HepG2 (cell line): Measurements from ENCODE around the gene RABGGTA. TPM values are rescaled to one million over a fixed set of nuclear protein-coding genes. Genes with fewer than 3 reads are reported as not detected.

Source experiments
- ATAC-seq: fragments of 200-7000 bp; cut with Tn5 transposase; 3 replicates; pipeline ENCODE4 v1.9.1; 2020; ENCODE audit warnings: mild to moderate bottlenecking, moderate library complexity
- BruUV-seq: library from RNA; stranded (reverse); fragments of 400-500 nt; replicated peaks from 2 replicates; lab custom pipeline; 2021; lab: Mats Ljungman, UMichigan
- CTCF ChIA-PET: fragments of 300-600 bp; formaldehyde crosslinking; extraction: SDS; loops from one replicate; lab custom pipeline; 2021; ENCODE audit warnings: low total read pairs, inconsistent platforms, low intra/inter-chr PET ratio; lab: Yijun Ruan, JAX
- POLR2A ChIA-PET: fragments of 350-600 bp; sonication (Branson Sonifier 250); formaldehyde crosslinking; loops from one replicate; lab custom pipeline; 2020; ENCODE audit warnings: antibody characterized with exemption, inconsistent platforms; lab: Yijun Ruan, JAX
- DNase-seq: peaks from one replicate; pipeline ENCODE4 v3.0.0-alpha.2; 2015; ENCODE audit warnings: low spot score
- FAIRE-seq: peaks from 3 replicates; lab custom pipeline; 2011; peaks lifted over from hg19 to GRCh38; lab: Jason Lieb, UNC
- H2AFZ ChIP-seq: one replicate; pipeline ENCODE4 v1.6.1; 2011; ENCODE audit warnings: low read length, inconsistent platforms
- H3K27ac ChIP-seq: fragments of 300-600 bp; 3 replicates; pipeline ENCODE4 v1.8.0; 2011; ENCODE audit warnings: mixed run types, mild to moderate bottlenecking, mixed read lengths, low read length, inconsistent platforms; ENCODE audit not compliant: insufficient read depth; ENCODE audit errors: extremely low read length
- H3K27me3 ChIP-seq, 2 experiments: fragments of 200-600 bp in 1 of 2; 2 replicates in 1 of 2; 3 replicates in 1 of 2; pipeline versions ENCODE4 v1.6.0 to v1.8.0; 2011; ENCODE audit warnings: low read length in 2 of 2, mild to moderate bottlenecking in 2 of 2, moderate library complexity in 2 of 2, inconsistent platforms in 1 of 2; ENCODE audit not compliant: insufficient read depth in 2 of 2, control insufficient read depth in 1 of 2
- H3K36me3 ChIP-seq, 2 experiments: fragments of 200-600 bp in 1 of 2; replicated peaks in 1 of 2; 2 replicates in 1 of 2; 3 replicates in 1 of 2; pipeline versions ENCODE4 v1.5.1 to v1.8.0; 2011; ENCODE audit warnings: low read length in 2 of 2, inconsistent platforms in 1 of 2; ENCODE audit not compliant: insufficient read depth in 2 of 2, control insufficient read depth in 1 of 2
- H3K4me1 ChIP-seq: 2 replicates; pipeline ENCODE4 v1.5.1; 2012; ENCODE audit warnings: low read length, inconsistent platforms; ENCODE audit not compliant: insufficient read depth
- H3K4me2 ChIP-seq: 2 replicates; pipeline ENCODE4 v1.6.0; 2011; ENCODE audit warnings: low read depth, low read length, inconsistent platforms
- H3K4me3 ChIP-seq, 3 experiments: fragments of 200-600 bp in 1 of 3; sonication (generic), shearing (Covaris generic) in 1 of 3; replicated peaks in 1 of 3; 2 replicates each; pipeline ENCODE4 v1.5.1; 2011 to 2016; ENCODE audit warnings: low read length in 3 of 3, inconsistent platforms in 2 of 3, low read depth in 2 of 3, mild to moderate bottlenecking in 2 of 3, control low read depth in 1 of 3, mixed read lengths in 1 of 3; ENCODE audit not compliant: insufficient read depth in 1 of 3
- H3K79me2 ChIP-seq: one replicate; pipeline ENCODE4 v1.6.1; 2011; ENCODE audit warnings: low read length, inconsistent platforms; ENCODE audit not compliant: insufficient read depth
- H3K9ac ChIP-seq: 2 replicates; pipeline ENCODE4 v1.6.0; 2011; ENCODE audit warnings: mild to moderate bottlenecking, low read depth, low read length, inconsistent platforms; ENCODE audit not compliant: insufficient read depth
- H3K9me3 ChIP-seq: 2 replicates; pipeline ENCODE4 v1.5.1; 2012; ENCODE audit warnings: mild to moderate bottlenecking, low read length
- H4K20me1 ChIP-seq: 2 replicates; pipeline ENCODE4 v1.6.0; 2011; ENCODE audit warnings: inconsistent platforms, mild to moderate bottlenecking, low read length, moderate library complexity; ENCODE audit not compliant: insufficient read depth
- ATF7 ChIP-seq, 2 experiments: fragments of 450-650 bp in 1 of 2; sonication (generic) in 1 of 2; formaldehyde crosslinking in 1 of 2; IDR thresholded peaks; 2 replicates each; pipeline versions ENCODE4 v1.4.0 to v1.6.1; 2016 to 2020; ENCODE audit warnings: antibody characterized with exemption in 1 of 2, mild to moderate bottlenecking in 1 of 2, missing genetic modification reagents in 1 of 2
- ESRRA ChIP-seq: sonication (generic); formaldehyde crosslinking; IDR thresholded peaks from 2 replicates; pipeline ENCODE4 v1.5.1; 2020; ENCODE audit warnings: mild to moderate bottlenecking, low read depth, missing genetic modification reagents
- FOXJ3 ChIP-seq: sonication (generic); formaldehyde crosslinking; IDR thresholded peaks from 2 replicates; pipeline ENCODE4 v1.4.0; 2020; ENCODE audit warnings: missing genetic modification reagents, mild to moderate bottlenecking, borderline replicate concordance
- HMGA1 ChIP-seq: sonication (generic); formaldehyde crosslinking; conservative IDR thresholded peaks from 2 replicates; pipeline ENCODE4 v1.4.0; 2020; ENCODE audit warnings: missing genetic modification reagents
- MAFG ChIP-seq: sonication (generic); formaldehyde crosslinking; IDR thresholded peaks from 2 replicates; pipeline ENCODE4 v1.5.1; 2020; ENCODE audit warnings: mild to moderate bottlenecking, missing genetic modification reagents
- MEF2D ChIP-seq: sonication (generic); formaldehyde crosslinking; IDR thresholded peaks from 2 replicates; pipeline ENCODE4 v1.5.1; 2020; ENCODE audit warnings: mild to moderate bottlenecking, missing genetic modification reagents
- NFIB ChIP-seq: sonication (generic); formaldehyde crosslinking; IDR thresholded peaks from 2 replicates; pipeline ENCODE4 v1.9.0; 2021; ENCODE audit warnings: missing genetic modification reagents, mild to moderate bottlenecking, borderline replicate concordance
- NONO ChIP-seq, 2 experiments: fragments of 450-650 bp in 1 of 2; sonication (generic) in 1 of 2; formaldehyde crosslinking in 1 of 2; IDR thresholded peaks in 1 of 2; conservative IDR thresholded peaks in 1 of 2; 2 replicates each; pipeline versions ENCODE4 v1.6.1 to v1.8.0; 2017 to 2022; ENCODE audit warnings: mild to moderate bottlenecking in 1 of 2, missing genetic modification reagents in 1 of 2, moderate library complexity in 1 of 2
- POGZ ChIP-seq: sonication (generic); formaldehyde crosslinking; IDR thresholded peaks from 2 replicates; pipeline ENCODE4 v1.4.0; 2020; ENCODE audit warnings: mild to moderate bottlenecking, missing genetic modification reagents
- ZNF121 ChIP-seq: sonication (generic); formaldehyde crosslinking; IDR thresholded peaks from 2 replicates; pipeline ENCODE4 v1.5.0; 2020; ENCODE audit warnings: mild to moderate bottlenecking, missing genetic modification reagents
- ZNF550 ChIP-seq: sonication (generic); formaldehyde crosslinking; IDR thresholded peaks from 2 replicates; pipeline ENCODE4 v1.4.0; 2020; ENCODE audit warnings: mild to moderate bottlenecking, missing genetic modification reagents, borderline replicate concordance
- ZNF891 ChIP-seq: sonication (generic); formaldehyde crosslinking; IDR thresholded peaks from 2 replicates; pipeline ENCODE4 v1.5.0; 2020; ENCODE audit warnings: mild to moderate bottlenecking, missing genetic modification reagents
- WGBS: methylation state at CpG from one replicate; pipeline ENCODE4 v1.1.6; 2017; ENCODE audit warnings: low lambda C conversion rate; 5-methylcytosine and 5-hydroxymethylcytosine counted together
- in situ Hi-C: cut with HindIII; loops from 2 replicates; pipeline ENCODE4 v1.10.0; 2017; ENCODE audit warnings: low pct_unique_long_range_greater_than_20kb; ENCODE audit not compliant: extremely low pct_ligation_motif_present
- intact Hi-C: fragments of 100-400 bp; cut with micrococcal nuclease; formaldehyde crosslinking; loops from one replicate; pipeline ENCODE4 v1.10.0; 2022; ENCODE audit not compliant: unreplicated experiment
- polyA plus RNA-seq, 8 experiments: library from polyadenylated mRNA; depleted of rRNA in 3 of 8; stranded (reverse) in 7 of 8; unstranded in 1 of 8; fragments of >200 nt; fragmentation: Illumina TruSeq in 4 of 8; extraction: Trizol in 4 of 8; gene quantifications; 2 replicates each; pipeline versions ENCODE4 v1.2.1 to v1.2.3, GENCODE V29; 2011 to 2016; ENCODE audit warnings: low read depth in 4 of 8, missing spikeins in 1 of 8, mixed read lengths in 1 of 8; ENCODE audit not compliant: insufficient read depth in 1 of 8
- total RNA-seq, 5 experiments: library from RNA; depleted of rRNA; stranded (reverse); fragments of >200 nt; fragmentation: Illumina TruSeq; extraction: Trizol; gene quantifications; 2 replicates each; pipeline ENCODE4 v1.2.3, GENCODE V29; 2016; ENCODE audit warnings: low read depth in 1 of 5
- TF ChIP-seq, protein P1 (sequence below): sonication (generic); formaldehyde crosslinking; IDR thresholded peaks from 2 replicates; pipeline ENCODE4 v1.8.1; 2023; ENCODE audit warnings: mild to moderate bottlenecking, moderate library complexity, missing genetic modification reagents
- TF ChIP-seq, protein P2 (sequence below): sonication (generic); formaldehyde crosslinking; IDR thresholded peaks from 2 replicates; pipeline ENCODE4 v1.5.0; 2020; ENCODE audit warnings: missing genetic modification reagents

RABGGTA gene
- total and polyA plus RNA-seq, 2 of the 13 experiments (the other 11 are each of a cell fraction or from before 2014, with no cell fraction given), result 57.9 to 90.8 TPM

DNA sequence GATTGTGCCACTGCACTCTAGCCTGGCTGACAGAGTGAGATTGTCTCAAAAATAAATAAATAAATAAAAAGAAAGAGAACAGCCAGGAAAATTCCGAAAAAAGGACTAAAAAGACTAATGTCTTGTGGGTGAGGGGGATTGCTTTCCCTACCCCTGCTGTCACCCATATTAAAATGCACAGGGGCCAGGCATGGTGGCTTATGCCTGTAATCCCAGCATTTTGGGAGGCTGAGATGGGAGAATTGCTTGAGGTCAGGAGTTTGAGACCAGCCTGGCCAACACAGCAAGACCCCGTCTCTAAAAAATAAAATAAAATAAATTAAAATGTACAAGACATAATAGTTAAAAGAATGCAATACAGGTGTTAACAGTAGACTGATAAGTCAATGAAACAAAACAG lies 22.1 kb upstream of the RABGGTA start:
- intact Hi-C loops, result loop anchor here (10.0 kb wide), 1 partner anchor 989 kb away; the partner anchor contains the start of genes BCL2L2 and PPP1R3E

DNA sequence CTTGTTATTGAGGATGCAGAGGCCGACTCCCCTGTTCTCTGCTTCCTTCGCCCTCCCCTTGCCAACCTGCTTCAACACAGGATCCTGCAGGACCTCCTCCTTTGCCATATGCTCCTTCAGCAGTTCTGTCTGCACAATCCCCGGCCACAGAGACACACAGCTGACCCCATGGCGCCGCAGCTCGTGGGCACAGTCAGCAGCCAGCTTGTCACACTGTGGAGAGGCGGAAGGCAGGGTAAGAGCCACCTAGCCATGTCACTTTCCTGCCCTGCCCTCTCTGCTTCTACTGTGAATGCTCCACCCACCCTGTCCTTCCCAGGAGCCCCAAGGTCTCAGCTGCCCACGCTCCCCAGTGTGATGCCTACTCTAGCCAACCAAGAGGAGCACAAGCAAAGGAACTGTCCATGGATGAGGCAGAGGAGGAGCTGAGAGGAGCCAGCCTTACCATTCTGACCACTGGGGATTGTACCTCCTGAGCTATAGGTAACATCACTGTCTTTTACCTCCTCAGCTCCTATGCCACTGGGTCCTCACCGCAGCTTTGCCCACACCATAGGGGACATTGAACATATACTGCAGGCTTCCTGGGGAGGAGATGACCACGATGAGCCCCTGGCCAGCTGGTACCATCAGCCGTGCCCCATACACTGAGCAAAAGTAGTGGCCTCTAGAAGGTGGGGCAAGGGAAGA lies 20.9 kb upstream of the RABGGTA start:
- Histone ChIP-seq H3K4me2 (no peak overlapping the region), H3K27ac (no peak overlapping the region), H3K36me3 (peaks cover 50 to 69% of the 10 kb centered on the region in 2 experiments), H3K27me3 (no peaks in the 10 kb centered on the region), H3K9ac (no peak overlapping the region), H4K20me1 (no peaks in the 10 kb centered on the region), H3K4me1 (peaks cover 20% of the 10 kb centered on the region), H3K4me3 (no peak overlapping the region), H3K9me3 (no peaks in the 10 kb centered on the region), H2AFZ (no peak overlapping the region), H3K79me2 (peaks cover 4% of the 10 kb centered on the region)
- CTCF ChIA-PET, result no interaction called here
- in situ Hi-C loops, result no loop called here
- POLR2A ChIA-PET, result interaction anchor here (0.7 to 24.7 kb wide), 8 partner anchors 10 to 131 kb away, joined by 3 to 850 read pairs (median 4); partner anchors contain the start of genes CHMP4A, GMPR2, IRF9 and NEDD8
- 97% methylated on average over 11 of the region's 11 CpGs for whole genome bisulfite sequencing
- ATAC-seq (no peak), DNase-seq (no peak), FAIRE-seq (no peak)
- no TSS peak for BruUV-seq
- intact Hi-C loops, result loop anchor here (10.0 kb wide), 1 partner anchor 987 kb away; the partner anchor contains the start of genes BCL2L2 and PPP1R3E
- TF ChIP-seq, protein P1, sequence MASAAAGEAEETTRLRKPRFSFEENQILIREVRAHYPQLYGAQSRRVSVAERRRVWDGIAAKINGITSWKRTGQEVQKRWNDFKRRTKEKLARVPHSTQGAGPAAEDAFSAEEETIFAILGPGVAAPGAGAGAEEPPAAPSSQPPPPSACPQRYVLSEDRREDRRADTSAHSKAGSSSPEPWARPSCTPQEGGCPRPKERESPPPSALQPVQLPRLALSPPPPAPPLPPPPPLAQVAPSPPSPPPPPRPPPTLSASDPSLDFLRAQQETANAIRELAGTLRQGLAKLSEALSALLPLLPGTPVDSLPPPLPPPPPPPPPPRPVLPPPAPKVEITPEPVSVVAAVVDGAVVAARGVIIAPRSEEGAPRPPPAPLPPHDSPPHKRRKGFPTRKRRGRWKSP, result no peak
- TF ChIP-seq ZNF891 (CRISPR knock-in tag) (0 out of 2 replicates have a peak, but pooled peaks have one; percentile 54), FOXJ3 (CRISPR knock-in tag) (no peak), NONO (IDR thresholded peaks at IDR 0.05) (no peak), NONO (CRISPR knock-in tag; conservative IDR thresholded peaks at IDR 0.05) (0 out of 2 replicates have a peak, but pooled peaks have one; percentile 6), MEF2D (CRISPR knock-in tag) (no peak), ESRRA (CRISPR knock-in tag) (0 out of 2 replicates have a peak, but pooled peaks have one; percentile 2), MAFG (CRISPR knock-in tag) (no peak), NFIB (CRISPR knock-in tag) (peak; percentile 71; the same call in 1 of the 2 replicates), ATF7 (IDR thresholded peaks at IDR 0.05) (no peak), ATF7 (CRISPR knock-in tag; IDR thresholded peaks at IDR 0.05) (0 out of 2 replicates have a peak, but pooled peaks have one; percentile 48), HMGA1 (no peak)
- TF ChIP-seq, protein P2, sequence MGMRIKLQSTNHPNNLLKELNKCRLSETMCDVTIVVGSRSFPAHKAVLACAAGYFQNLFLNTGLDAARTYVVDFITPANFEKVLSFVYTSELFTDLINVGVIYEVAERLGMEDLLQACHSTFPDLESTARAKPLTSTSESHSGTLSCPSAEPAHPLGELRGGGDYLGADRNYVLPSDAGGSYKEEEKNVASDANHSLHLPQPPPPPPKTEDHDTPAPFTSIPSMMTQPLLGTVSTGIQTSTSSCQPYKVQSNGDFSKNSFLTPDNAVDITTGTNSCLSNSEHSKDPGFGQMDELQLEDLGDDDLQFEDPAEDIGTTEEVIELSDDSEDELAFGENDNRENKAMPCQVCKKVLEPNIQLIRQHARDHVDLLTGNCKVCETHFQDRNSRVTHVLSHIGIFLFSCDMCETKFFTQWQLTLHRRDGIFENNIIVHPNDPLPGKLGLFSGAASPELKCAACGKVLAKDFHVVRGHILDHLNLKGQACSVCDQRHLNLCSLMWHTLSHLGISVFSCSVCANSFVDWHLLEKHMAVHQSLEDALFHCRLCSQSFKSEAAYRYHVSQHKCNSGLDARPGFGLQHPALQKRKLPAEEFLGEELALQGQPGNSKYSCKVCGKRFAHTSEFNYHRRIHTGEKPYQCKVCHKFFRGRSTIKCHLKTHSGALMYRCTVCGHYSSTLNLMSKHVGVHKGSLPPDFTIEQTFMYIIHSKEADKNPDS (CRISPR knock-in tag), result no peak

More for the DNA sequence above, 22.1 kb upstream of the RABGGTA start:
- CTCF ChIA-PET, result no interaction called here
- Histone ChIP-seq H2AFZ (no peak overlapping the region), H3K27me3 (no peaks in the 10 kb centered on the region), H3K9me3 (no peaks in the 10 kb centered on the region), H3K9ac (no peak overlapping the region), H3K4me1 (peaks cover 33% of the 10 kb centered on the region), H3K4me3 (no peak overlapping the region), H3K4me2 (no peak overlapping the region), H3K79me2 (peaks cover 11% of the 10 kb centered on the region), H3K36me3 (peaks cover 50 to 69% of the 10 kb centered on the region in 2 experiments), H3K27ac (no peak overlapping the region), H4K20me1 (no peaks in the 10 kb centered on the region)
- FAIRE-seq (no peak), DNase-seq (no peak), ATAC-seq (no peak)
- TF ChIP-seq ZNF550 (CRISPR knock-in tag), result peak; percentile 51; the same call in 1 of the 2 replicates
- no peak for TF ChIP-seq POGZ
- TF ChIP-seq ZNF121 (CRISPR knock-in tag), result peak; percentile 53; the same call in 1 of the 2 replicates
- POLR2A ChIA-PET, result interaction anchor here (1.4 to 24.7 kb wide), 4 partner anchors 15 to 53 kb away, joined by 4 to 850 read pairs (median 25); partner anchors contain the start of genes GMPR2, NEDD8, RABGGTA and TINF2
- 95% methylated on average over 2 of the region's 2 CpGs for WGBS
- in situ Hi-C loops, result no loop called here
- no TSS peak for BruUV-seq
